Thyroid gland (tissue), 4 donors: ENCODE results near the gene DENND10.

Experiments used
- POLR2A ChIP-seq, 2 donors: fragments of 450-650 bp; IDR thresholded peaks; one replicate each; pipeline ENCODE4 v1.6.1; 2017; ENCODE audit warnings: antibody characterized with exemption in 2 of 2, mild to moderate bottlenecking in 2 of 2, moderate library complexity in 1 of 2
- TF ChIP-seq, protein P1 (sequence below), 6 experiments: fragments of 200-600 bp in 3 of 6; fragments of 450-650 bp in 3 of 6; sonication (generic) in 3 of 6; IDR thresholded peaks; one replicate each; pipeline ENCODE4 v1.5.1; 2016 to 2019; ENCODE audit warnings: antibody characterized with exemption in 6 of 6, mild to moderate bottlenecking in 2 of 6, inconsistent platforms in 1 of 6, moderate library complexity in 1 of 6

DNA sequence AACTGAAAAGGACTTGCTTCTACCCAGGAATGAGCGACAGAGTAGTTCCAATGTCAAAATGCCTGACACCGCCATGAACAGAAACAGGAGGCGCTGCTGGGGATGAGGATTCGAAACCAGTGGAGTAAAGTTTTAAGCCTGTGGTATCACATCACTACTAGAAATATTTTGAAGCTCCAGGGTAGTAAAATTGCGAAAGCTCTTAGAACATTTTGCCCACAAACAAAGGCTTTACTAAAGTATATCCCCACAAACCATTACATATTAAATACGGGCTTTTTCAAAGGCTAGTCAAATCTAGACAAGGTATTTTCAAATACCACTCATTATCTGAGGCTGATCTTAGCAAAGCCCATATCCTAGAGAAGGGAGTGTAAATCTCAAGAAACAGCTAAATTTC is 72.3 kb downstream of the DENND10 start:
- no peak for TF ChIP-seq POLR2A (IDR thresholded peaks at IDR 0.05)
- TF ChIP-seq, protein P1, sequence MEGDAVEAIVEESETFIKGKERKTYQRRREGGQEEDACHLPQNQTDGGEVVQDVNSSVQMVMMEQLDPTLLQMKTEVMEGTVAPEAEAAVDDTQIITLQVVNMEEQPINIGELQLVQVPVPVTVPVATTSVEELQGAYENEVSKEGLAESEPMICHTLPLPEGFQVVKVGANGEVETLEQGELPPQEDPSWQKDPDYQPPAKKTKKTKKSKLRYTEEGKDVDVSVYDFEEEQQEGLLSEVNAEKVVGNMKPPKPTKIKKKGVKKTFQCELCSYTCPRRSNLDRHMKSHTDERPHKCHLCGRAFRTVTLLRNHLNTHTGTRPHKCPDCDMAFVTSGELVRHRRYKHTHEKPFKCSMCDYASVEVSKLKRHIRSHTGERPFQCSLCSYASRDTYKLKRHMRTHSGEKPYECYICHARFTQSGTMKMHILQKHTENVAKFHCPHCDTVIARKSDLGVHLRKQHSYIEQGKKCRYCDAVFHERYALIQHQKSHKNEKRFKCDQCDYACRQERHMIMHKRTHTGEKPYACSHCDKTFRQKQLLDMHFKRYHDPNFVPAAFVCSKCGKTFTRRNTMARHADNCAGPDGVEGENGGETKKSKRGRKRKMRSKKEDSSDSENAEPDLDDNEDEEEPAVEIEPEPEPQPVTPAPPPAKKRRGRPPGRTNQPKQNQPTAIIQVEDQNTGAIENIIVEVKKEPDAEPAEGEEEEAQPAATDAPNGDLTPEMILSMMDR (IDR thresholded peaks at IDR 0.05): no peak
